Stimulated activated CD8-positive, alpha-beta memory T cell treated with anti-CD3 and anti-CD28 coated beads, Interleukin-7, amount 100 ng/mL, for 24 hours (primary cell): ENCODE data around the gene KMT2B.
"Not testable (repeated sequence)": the region's sequence is repeated elsewhere in the genome, so short reads cannot be mapped to it uniquely, and the experiment has no call there.

Experiments used
- DNase-seq: peaks from one replicate; pipeline ENCODE4 v3.0.0-alpha.2; 2020; ENCODE audit warnings: low read depth

Gene KMT2B

GRCh38 chr19:35717665-35718344, at the start of gene KMT2B:
TSS of gene KMT2B (plus strand) at chr19:35718003. CDS start at chr19:35718019, 16 bp downstream.
- DNase-seq: no peak

- DNase-seq: no peak
These were observed 48.2 kb upstream of the KMT2B start for GRCh38 chr19:35669566-35669965.

- DNase-seq: no peak
These were observed 47.8 kb upstream of the KMT2B start for GRCh38 chr19:35669974-35670373.

GRCh38 chr19:35670686-35671085, 47.1 kb upstream of the KMT2B start:
- no peak for DNase-seq

- DNase-seq: no peak
These were observed 46.0 kb upstream of the KMT2B start for GRCh38 chr19:35671818-35672217.

- no peak for DNase-seq
These were observed 44.5 kb upstream of the KMT2B start for GRCh38 chr19:35673121-35673804.

- no peak for DNase-seq
These were observed 42.1 kb upstream of the KMT2B start for GRCh38 chr19:35675589-35676140.

- no peak for DNase-seq
These were observed 28.0 kb upstream of the KMT2B start for GRCh38 chr19:35689836-35690235.

- DNase-seq: not testable (repeated sequence)
These were observed 26.7 kb upstream of the KMT2B start for GRCh38 chr19:35691106-35691505.

GRCh38 chr19:35692010-35692409, 25.8 kb upstream of the KMT2B start:
- DNase-seq: no peak

- DNase-seq: no peak
These were observed 24.4 kb upstream of the KMT2B start for GRCh38 chr19:35693422-35693821.

- DNase-seq: peak; percentile 83
These were observed 23.8 kb upstream of the KMT2B start for GRCh38 chr19:35693835-35694599.

GRCh38 chr19:35695895-35696422, 21.8 kb upstream of the KMT2B start:
- no peak for DNase-seq

- no peak for DNase-seq
These were observed 21.0 kb upstream of the KMT2B start for GRCh38 chr19:35696835-35697234.

- DNase-seq: peak; percentile 79
These were observed 15.4 kb upstream of the KMT2B start for GRCh38 chr19:35702223-35703012.

- DNase-seq: no peak
These were observed 14.5 kb upstream of the KMT2B start for GRCh38 chr19:35703343-35703742.

GRCh38 chr19:35704218-35704617, 13.6 kb upstream of the KMT2B start, which contains the start of gene ZBTB32:
TSS of gene ZBTB32 (plus strand) at chr19:35704558. CDS start at chr19:35714627, 10,069 bp downstream.
- no peak for DNase-seq

- DNase-seq: no peak
These were observed 9.4 kb upstream of the KMT2B start for GRCh38 chr19:35708391-35708790.

GRCh38 chr19:35710784-35711723, 6.7 kb upstream of the KMT2B start:
- no peak for DNase-seq
